Endothelial cell of umbilical vein (primary cell): ENCODE measurements around the gene OOSP4B. TPM values are rescaled to one million over a fixed set of nuclear protein-coding genes. Genes with fewer than 3 reads are reported as not detected.

Source experiments
- BruUV-seq: library from RNA; stranded (reverse); fragments of 400-500 nt; replicated peaks from 2 replicates; lab custom pipeline; 2021; lab: Mats Ljungman, UMichigan
- CTCF ChIA-PET: fragments of 300-600, 350-600 bp; sonication (Branson Sonifier 250); formaldehyde crosslinking; loops from one replicate; lab custom pipeline; 2021; ENCODE audit warnings: antibody characterized with exemption, inconsistent platforms; lab: Charles Lee
- POLR2A ChIA-PET: fragments of 300-600, 350-600 bp; sonication (Branson Sonifier 250); formaldehyde crosslinking; loops from one replicate; lab custom pipeline; 2021; ENCODE audit warnings: antibody characterized with exemption, inconsistent platforms; lab: Charles Lee
- DNase-seq: peaks from one replicate; pipeline ENCODE4 v3.0.0-alpha.2; 2011; ENCODE audit warnings: low read depth, low spot score
- FAIRE-seq: peaks from 2 replicates; lab custom pipeline; 2011; peaks lifted over from hg19 to GRCh38; lab: Jason Lieb, UNC
- H2AFZ ChIP-seq: 2 replicates; pipeline ENCODE4 v1.6.0; 2012; ENCODE audit warnings: low read depth, low read length, control low read depth, inconsistent platforms
- H3K27ac ChIP-seq: 2 replicates; pipeline ENCODE4 v1.5.1; 2011; ENCODE audit warnings: low read depth, mild to moderate bottlenecking, control low read depth, low read length, moderate library complexity; ENCODE audit not compliant: insufficient read depth
- H3K27me3 ChIP-seq, 2 experiments: 2 replicates each; pipeline versions ENCODE4 v1.6.0 to v1.6.1; 2011; ENCODE audit warnings: low read length in 2 of 2, mixed read lengths in 1 of 2; ENCODE audit not compliant: control insufficient read depth in 2 of 2, insufficient read depth in 2 of 2
- H3K36me3 ChIP-seq, 2 experiments: 2 replicates in 1 of 2; 3 replicates in 1 of 2; pipeline ENCODE4 v1.5.1; 2011; ENCODE audit warnings: low read length in 2 of 2, mild to moderate bottlenecking in 1 of 2, moderate library complexity in 1 of 2; ENCODE audit not compliant: control insufficient read depth in 2 of 2, insufficient read depth in 2 of 2; ENCODE audit errors: extremely low read depth in 1 of 2
- H3K4me1 ChIP-seq: 3 replicates; pipeline ENCODE4 v1.5.1; 2011; ENCODE audit warnings: mild to moderate bottlenecking, low read length; ENCODE audit not compliant: control insufficient read depth, insufficient read depth; ENCODE audit errors: extremely low read depth
- H3K4me2 ChIP-seq: 2 replicates; pipeline ENCODE4 v1.6.1; 2011; ENCODE audit warnings: low read length, control low read depth, mixed read lengths; ENCODE audit not compliant: insufficient read depth
- H3K4me3 ChIP-seq, 3 experiments: fragments of 200-600 bp in 1 of 3; sonication (generic), shearing (Covaris generic) in 1 of 3; replicated peaks in 1 of 3; 2 replicates each; pipeline ENCODE4 v1.5.1; 2011 to 2016; ENCODE audit warnings: control low read depth in 3 of 3, low read length in 3 of 3, mild to moderate bottlenecking in 2 of 3, inconsistent platforms in 1 of 3, low read depth in 1 of 3, moderate library complexity in 1 of 3; ENCODE audit not compliant: insufficient read depth in 1 of 3
- H3K79me2 ChIP-seq: 2 replicates; pipeline ENCODE4 v1.6.0; 2012; ENCODE audit warnings: low read length, inconsistent platforms; ENCODE audit not compliant: control insufficient read depth, insufficient read depth
- H3K9ac ChIP-seq: replicated peaks from 2 replicates; pipeline ENCODE3; 2011; ENCODE audit warnings: low read length, control low read depth; ENCODE audit not compliant: insufficient read depth; ENCODE audit errors: extremely low read depth
- H3K9me1 ChIP-seq: replicated peaks from 3 replicates; pipeline ENCODE4 v1.6.0; 2011; ENCODE audit warnings: mild to moderate bottlenecking, low read length; ENCODE audit not compliant: control insufficient read depth, insufficient read depth; ENCODE audit errors: extremely low read depth
- H3K9me3 ChIP-seq: replicated peaks from 2 replicates; pipeline ENCODE4 v1.5.1; 2012; ENCODE audit warnings: low read length, inconsistent platforms; ENCODE audit not compliant: control insufficient read depth, insufficient read depth
- H4K20me1 ChIP-seq: replicated peaks from 2 replicates; pipeline ENCODE3; 2011; ENCODE audit warnings: mild to moderate bottlenecking, low read length; ENCODE audit not compliant: control insufficient read depth, insufficient read depth; ENCODE audit errors: extremely low read depth
- EZH2 ChIP-seq: IDR thresholded peaks from 2 replicates; pipeline ENCODE4 v1.6.1; 2012; ENCODE audit warnings: borderline replicate concordance, low read depth, mild to moderate bottlenecking, moderate library complexity, low read length, inconsistent platforms; ENCODE audit not compliant: severe bottlenecking
- FOS ChIP-seq: IDR thresholded peaks from 2 replicates; pipeline ENCODE4 v1.6.1; 2011; ENCODE audit warnings: mild to moderate bottlenecking, low read length, moderate library complexity, borderline replicate concordance; ENCODE audit not compliant: insufficient read depth
- GATA2 ChIP-seq: IDR thresholded peaks from 2 replicates; pipeline ENCODE4 v1.7.0; 2011; ENCODE audit warnings: low read depth, mild to moderate bottlenecking, moderate library complexity, mixed read lengths, low read length; ENCODE audit not compliant: insufficient read length, insufficient read depth
- JUN ChIP-seq: IDR thresholded peaks from 2 replicates; pipeline ENCODE4 v1.6.1; 2011; ENCODE audit warnings: borderline replicate concordance, low read depth; ENCODE audit not compliant: insufficient read length, insufficient read depth
- MAX ChIP-seq: IDR thresholded peaks from 2 replicates; pipeline ENCODE4 v1.6.1; 2011; ENCODE audit not compliant: insufficient read depth, insufficient read length
- MYC ChIP-seq: IDR thresholded peaks from one replicate; pipeline ENCODE4 v1.6.1; 2011; ENCODE audit warnings: mild to moderate bottlenecking, low read depth, low read length
- POLR2A ChIP-seq: IDR thresholded peaks from 2 replicates; pipeline ENCODE4 v1.6.1; 2012; ENCODE audit warnings: low read depth, mild to moderate bottlenecking, control low read depth, low read length
- POLR2AphosphoS5 ChIP-seq: IDR thresholded peaks from 2 replicates; pipeline ENCODE4 v1.6.1; 2012; ENCODE audit warnings: low read depth, mild to moderate bottlenecking, control low read depth, low read length, moderate library complexity; ENCODE audit not compliant: insufficient read depth
- dilution Hi-C: fragments of 300-500 bp; cut with MboI; formaldehyde crosslinking; loops from one replicate; pipeline ENCODE4 v1.15.0; 2019; ENCODE audit warnings: low sequenced_read_pairs; ENCODE audit not compliant: extremely low pct_ligation_motif_present
- intact Hi-C: fragments of 100-400 bp; cut with micrococcal nuclease; formaldehyde crosslinking; loops from one replicate; pipeline ENCODE4 v1.10.0; 2022
- polyA plus RNA-seq, 4 experiments: library from polyadenylated mRNA; depleted of rRNA in 3 of 4; stranded (reverse) in 3 of 4; unstranded in 1 of 4; fragments of >200 nt; gene quantifications; 2 replicates each; pipeline versions ENCODE4 v1.2.1 to v1.2.3, GENCODE V29; 2011 to 2012; ENCODE audit warnings: missing spikeins in 1 of 4
- total RNA-seq: library from RNA; stranded (reverse); gene quantifications from 2 replicates; pipeline ENCODE4 v1.2.3, GENCODE V29; 2021
- TF ChIP-seq, protein P1 (sequence below), 2 donors: IDR thresholded peaks; 1 replicate in 1 of 2; 2 replicates in 1 of 2; pipeline ENCODE4 v1.5.1; 2011; ENCODE audit warnings: low read length in 2 of 2, mild to moderate bottlenecking in 2 of 2, moderate library complexity in 2 of 2, control low read depth in 1 of 2, inconsistent platforms in 1 of 2, low read depth in 1 of 2; ENCODE audit not compliant: insufficient read depth in 1 of 2; ENCODE audit errors: extremely low read depth in 1 of 2

The OOSP4B gene
- total and polyA plus RNA-seq, 2 donors (not counting 3 experiments of a cell fraction or from before 2014, with no cell fraction given), result not detected

GRCh38 chr11:60077216-60077817 lies 60.3 kb downstream of the OOSP4B start:
- H3K9me1 ChIP-seq, result no peaks in the 10 kb centered on the region
- peak overlapping the region; percentile 24 for H3K4me2 ChIP-seq
- BruUV-seq, result no TSS peak
- no peaks in the 10 kb centered on the region for H3K36me3 ChIP-seq
- no peak overlapping the region for H3K27ac ChIP-seq
- POLR2A ChIA-PET, result no interaction called here
- peak overlapping the region; percentile 18 for H2AFZ ChIP-seq
- dilution Hi-C loops, result no loop called here
- TF ChIP-seq MAX (no peak), FOS (no peak), POLR2AphosphoS5 (no peak), POLR2A (no peak), GATA2 (no peak), EZH2 (no peak), MYC (no peak), JUN (no peak)
- TF ChIP-seq, protein P1, sequence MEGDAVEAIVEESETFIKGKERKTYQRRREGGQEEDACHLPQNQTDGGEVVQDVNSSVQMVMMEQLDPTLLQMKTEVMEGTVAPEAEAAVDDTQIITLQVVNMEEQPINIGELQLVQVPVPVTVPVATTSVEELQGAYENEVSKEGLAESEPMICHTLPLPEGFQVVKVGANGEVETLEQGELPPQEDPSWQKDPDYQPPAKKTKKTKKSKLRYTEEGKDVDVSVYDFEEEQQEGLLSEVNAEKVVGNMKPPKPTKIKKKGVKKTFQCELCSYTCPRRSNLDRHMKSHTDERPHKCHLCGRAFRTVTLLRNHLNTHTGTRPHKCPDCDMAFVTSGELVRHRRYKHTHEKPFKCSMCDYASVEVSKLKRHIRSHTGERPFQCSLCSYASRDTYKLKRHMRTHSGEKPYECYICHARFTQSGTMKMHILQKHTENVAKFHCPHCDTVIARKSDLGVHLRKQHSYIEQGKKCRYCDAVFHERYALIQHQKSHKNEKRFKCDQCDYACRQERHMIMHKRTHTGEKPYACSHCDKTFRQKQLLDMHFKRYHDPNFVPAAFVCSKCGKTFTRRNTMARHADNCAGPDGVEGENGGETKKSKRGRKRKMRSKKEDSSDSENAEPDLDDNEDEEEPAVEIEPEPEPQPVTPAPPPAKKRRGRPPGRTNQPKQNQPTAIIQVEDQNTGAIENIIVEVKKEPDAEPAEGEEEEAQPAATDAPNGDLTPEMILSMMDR (IDR thresholded peaks at IDR 0.05; ENCODE audit: extremely low read depth in 1 of 2, insufficient read depth in 1 of 2, low read depth in 1 of 2, low read length in 2 of 2), result no peak
- intact Hi-C loops, result no loop called here
- peaks cover 0 to 2% of the 10 kb centered on the region in 2 experiments for H3K27me3 ChIP-seq
- peak overlapping the region; percentile 16 for H3K9ac ChIP-seq
- no peaks in the 10 kb centered on the region for H4K20me1 ChIP-seq
- DNase-seq (peak; percentile 27), FAIRE-seq (no peak)
- CTCF ChIA-PET, result interaction anchor here (0.9 to 1.3 kb wide), 4 partner anchors 8 to 174 kb away, joined by 3 to 6 read pairs (median 4); partner anchors contain the start of gene MS4A2
- no peaks in the 10 kb centered on the region for H3K9me3 ChIP-seq
- no peaks in the 10 kb centered on the region for H3K79me2 ChIP-seq
- H3K4me1 ChIP-seq, result peaks cover 2% of the 10 kb centered on the region
- no peak overlapping the region for H3K4me3 ChIP-seq
